NCI-H510A treated with DMSO at 0.1 percent for 48 hours (cell line): ENCODE measurements around the gene NT5DC3.
A peak's percentile ranks its signal among the peaks of the same experiment; 100 is the strongest.

Experiments used
- DNase-seq: peaks from one replicate; lab custom pipeline; 2025; lab: John Stamatoyannopoulos, UW

Gene NT5DC3

DNA sequence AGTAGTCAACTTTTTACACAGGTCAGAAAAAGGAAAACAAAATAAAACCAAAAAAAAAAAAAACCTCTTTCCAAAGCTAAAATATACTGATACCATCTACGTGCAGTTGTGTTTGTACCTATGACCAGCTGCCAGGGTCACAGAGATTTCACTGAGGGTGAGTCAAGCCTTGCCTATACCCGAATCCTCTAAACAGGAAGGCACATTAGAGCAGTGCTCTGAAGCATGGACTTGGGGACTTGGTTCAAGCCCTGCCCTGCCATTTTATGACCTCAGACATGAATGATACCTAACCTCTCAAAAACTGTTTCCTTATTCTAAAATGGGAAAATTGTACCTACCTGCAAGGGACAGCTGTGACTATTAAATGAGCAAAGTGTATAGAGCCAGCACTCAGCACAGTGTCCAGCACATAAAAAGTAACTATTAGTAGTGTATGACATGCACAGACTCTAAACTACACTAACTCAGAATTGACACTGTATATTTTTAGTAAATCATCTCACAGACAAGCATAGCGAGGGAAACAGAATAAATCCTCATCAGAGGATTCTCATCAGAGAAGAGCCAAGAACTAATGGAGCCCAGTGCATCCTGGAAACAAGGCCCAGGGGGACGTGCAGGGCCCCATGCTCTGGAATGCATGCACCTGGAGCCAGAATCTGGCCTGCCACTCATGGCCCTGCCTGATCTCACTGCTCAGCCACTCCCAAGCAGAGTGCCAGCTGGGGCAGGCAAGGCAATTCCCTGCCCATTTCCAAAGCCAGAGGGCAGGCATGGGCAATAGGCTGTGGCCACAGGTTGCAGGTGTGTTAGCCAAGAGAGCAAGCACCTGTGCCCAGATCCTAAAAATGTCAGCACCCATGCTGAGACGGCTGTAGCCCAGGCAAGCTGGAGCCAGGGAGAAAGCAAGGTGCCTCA is 57.0 kb downstream of the NT5DC3 start:
- no peak for DNase-seq

GRCh38 chr12:103782399-103782798 is 58.6 kb downstream of the NT5DC3 start:
- DNase-seq: no peak

DNA sequence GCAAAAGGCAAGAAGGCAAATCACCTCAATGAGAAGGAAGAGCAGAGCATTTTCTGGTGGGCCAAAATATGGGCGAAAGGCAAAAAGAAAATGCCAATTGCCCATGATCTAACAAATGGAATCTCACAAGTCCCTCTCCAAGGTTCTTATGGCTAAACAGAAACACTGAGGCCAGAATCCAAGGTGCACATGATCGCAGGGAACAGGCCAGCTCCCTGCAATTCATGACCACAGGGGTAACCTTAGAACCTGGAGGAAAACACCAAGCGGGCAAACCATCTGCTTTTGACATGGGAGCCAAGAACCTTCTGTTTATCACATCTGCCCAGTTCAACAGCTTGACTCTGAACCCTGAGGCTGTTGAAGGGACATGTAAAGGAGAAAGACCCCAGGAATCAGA is 60.0 kb downstream of the NT5DC3 start:
- no peak for DNase-seq

DNA sequence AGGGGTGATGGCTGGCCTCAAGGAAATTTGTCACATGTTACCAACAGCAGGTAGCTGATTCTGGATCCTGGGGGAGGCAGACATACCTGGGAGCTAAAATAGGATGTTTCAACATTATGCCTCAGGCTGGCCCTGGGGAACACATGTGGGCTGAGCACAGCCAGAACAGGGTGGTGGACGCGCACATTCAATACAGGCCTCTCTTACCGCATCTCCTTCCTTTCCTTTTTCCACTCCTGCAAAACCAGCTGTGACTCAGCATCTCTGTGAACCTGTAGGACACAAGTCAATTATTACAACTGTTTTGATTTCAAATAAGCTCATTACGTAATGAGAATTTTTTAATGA is 61.0 kb downstream of the NT5DC3 start:
- DNase-seq: no peak

GRCh38 chr12:103779410-103780092 is 61.5 kb downstream of the NT5DC3 start:
- peak; percentile 49 for DNase-seq

DNA sequence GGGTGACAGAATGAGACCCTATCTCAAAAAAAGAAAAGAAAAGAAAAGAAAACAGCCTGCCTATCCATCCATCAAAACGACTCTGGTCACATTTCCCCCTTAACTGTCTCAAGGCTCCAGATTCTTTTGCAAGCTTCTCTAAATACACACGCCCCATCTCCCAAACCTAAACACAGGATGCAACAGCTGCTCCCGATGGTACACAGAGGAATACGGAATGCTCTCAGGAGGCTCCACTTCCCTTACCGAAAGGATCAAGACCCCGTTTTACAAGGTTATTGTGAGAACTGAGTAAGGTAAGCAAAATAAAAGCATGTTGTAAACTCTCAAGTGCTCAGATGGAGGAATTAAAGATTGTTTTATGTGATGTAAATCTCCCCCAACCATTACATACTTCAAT is 62.3 kb downstream of the NT5DC3 start:
- DNase-seq: no peak

GRCh38 chr12:103774977-103775560 is 66.0 kb downstream of the NT5DC3 start:
- no peak for DNase-seq

- DNase-seq: no peak
Measured at GRCh38 chr12:103773109-103773910, 67.7 kb downstream of the NT5DC3 start.

DNA sequence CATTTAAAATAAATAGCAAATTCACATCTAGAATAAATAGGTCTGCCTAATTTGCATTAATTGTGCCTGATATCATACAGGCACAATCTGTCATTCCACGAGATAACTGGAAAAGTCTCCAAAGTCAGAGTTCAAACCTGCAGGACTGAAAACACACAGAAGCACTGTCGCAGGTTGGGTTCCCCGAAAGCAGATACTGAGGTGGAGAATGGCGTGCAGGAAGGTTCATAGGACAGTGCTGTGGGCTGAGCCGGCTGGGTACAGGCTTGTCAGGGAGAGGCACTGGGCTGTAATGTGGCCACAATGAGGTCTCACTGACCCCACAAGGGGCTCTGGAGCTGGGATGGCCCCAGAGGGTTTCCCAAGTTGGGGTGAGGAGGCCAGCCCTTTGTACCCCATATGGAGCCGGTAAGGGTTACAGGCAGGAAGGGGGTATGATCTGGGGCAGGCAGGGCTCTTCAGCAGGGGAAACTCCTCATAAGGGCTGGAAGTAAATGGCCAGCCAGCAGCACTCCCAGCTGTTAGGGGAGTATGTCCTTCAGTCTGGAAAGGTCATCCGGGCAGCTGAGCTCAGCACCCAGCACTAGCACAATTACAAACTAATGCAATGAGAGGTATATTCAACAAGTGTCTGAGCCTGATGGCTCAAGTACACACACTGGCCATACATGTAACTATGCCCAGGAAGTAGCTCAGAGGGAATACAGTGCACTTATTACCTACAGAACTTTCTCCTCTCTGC is 68.5 kb downstream of the NT5DC3 start:
- DNase-seq: no peak

DNA sequence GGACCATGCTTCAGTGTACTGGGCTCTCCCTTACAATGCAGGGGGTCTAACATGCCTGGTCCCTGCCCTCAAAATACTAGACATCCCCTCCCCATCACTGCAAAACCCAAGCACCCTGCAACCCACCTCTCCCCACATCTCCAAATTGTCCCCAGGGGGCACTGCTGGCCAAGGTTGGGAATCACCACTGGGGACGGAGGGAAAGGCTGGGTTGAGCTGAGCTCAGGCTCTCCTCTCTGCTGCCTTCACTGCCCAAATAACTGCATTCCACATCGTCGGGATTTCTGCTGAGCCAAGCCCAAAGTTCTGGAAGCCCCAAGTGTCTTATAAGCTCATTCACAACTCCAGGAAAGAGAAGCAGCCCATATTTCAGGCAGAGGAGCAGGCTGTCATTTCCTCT is 69.6 kb downstream of the NT5DC3 start:
- peak; percentile 12 for DNase-seq

GRCh38 chr12:103769240-103769945 is 71.6 kb downstream of the NT5DC3 start:
- peak; percentile 18 for DNase-seq

DNA sequence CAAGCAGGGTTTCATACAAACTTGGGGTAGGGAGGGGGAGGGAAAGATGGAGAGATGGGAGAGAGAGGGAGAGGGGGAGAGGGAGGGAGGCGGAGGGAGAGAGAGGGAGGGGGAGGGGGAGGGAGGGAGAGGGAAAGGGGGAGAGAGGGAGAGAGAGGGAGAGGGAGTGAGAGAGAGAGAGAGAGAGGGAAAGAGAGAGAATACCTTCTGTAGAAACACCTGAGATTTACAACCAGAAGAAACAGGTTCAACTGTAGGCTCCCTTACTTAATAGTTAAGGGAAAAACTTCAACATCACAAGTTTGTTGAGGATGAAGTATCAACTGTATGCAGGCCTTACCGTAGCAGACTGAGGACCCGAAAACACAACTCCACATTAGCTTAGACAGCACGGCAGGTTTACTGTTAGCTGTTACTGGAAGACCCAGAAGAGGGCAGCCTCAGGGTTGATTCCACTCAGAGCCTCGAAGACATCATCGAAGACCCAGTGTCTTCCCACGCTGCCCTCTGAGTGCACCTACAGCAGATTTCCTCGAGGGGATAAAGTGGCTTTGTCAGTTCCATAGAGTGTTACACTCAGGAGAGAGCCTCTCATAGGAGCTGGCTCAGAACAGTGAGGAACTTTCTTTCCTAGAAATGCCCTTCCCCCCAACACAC is 72.4 kb downstream of the NT5DC3 start:
- DNase-seq: no peak

DNA sequence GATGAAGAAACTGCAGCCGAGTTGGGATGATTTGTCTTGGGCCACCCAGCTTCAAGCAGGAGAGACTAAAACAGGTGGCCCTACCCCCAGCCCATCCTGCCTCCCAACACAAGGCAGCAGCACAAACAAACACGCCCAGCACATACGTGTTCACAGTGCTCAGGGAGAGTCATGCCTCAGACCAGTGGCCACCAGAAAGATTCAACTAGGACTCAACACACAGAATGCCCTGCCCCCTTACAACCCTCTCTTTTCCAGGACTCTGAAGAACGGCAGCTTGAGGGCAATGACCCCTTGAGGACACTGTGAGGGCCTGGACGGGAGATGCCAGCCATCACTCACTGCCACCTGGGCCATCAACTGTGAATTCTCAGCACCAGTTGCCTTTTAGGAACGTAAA is 75.0 kb downstream of the NT5DC3 start:
- no peak for DNase-seq

DNA sequence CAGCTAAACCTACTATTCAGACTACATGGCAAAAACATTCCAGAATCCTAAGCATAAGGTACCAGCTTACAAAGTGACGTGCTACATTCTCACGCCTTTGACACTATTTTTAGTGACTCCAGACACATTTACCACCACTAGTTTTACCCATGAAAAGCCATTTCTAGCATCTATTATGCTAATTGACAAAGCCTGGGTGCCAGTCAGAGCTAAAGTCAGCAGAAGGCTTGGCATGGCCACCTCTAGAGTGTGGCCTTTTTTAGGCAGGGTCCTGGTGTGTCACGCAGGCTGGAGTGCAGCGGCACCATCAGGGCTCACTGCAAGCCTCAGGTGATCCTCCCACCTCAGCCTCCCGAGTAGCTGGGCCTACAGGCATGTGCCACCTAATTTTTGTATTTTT is 75.7 kb downstream of the NT5DC3 start:
- no peak for DNase-seq

DNA sequence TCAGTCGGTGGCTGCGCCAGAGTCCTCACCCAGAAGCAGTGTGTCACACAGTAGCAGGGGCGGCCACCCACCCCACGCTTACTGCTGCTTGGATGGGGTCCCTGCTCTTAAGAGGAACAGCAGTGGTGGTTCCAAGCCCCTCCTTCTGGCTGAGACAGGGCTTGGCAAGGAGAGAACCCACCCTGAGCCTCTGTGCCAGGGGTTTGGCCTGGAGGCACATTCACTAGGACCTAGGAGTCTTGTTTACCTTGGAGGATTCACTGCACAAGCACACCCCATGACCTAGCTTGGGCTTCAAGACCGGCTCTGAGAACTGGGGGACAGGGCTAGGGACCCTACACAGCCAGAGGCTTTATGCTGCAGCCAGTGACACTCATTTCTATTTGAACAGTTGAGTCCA is 78.6 kb downstream of the NT5DC3 start:
- no peak for DNase-seq

GRCh38 chr12:103758310-103759089 is 82.5 kb downstream of the NT5DC3 start:
- DNase-seq: no peak

- DNase-seq: no peak
Measured at GRCh38 chr12:103757248-103757647, 83.8 kb downstream of the NT5DC3 start.

- no peak for DNase-seq
Measured at GRCh38 chr12:103756443-103756842, 84.6 kb downstream of the NT5DC3 start.

DNA sequence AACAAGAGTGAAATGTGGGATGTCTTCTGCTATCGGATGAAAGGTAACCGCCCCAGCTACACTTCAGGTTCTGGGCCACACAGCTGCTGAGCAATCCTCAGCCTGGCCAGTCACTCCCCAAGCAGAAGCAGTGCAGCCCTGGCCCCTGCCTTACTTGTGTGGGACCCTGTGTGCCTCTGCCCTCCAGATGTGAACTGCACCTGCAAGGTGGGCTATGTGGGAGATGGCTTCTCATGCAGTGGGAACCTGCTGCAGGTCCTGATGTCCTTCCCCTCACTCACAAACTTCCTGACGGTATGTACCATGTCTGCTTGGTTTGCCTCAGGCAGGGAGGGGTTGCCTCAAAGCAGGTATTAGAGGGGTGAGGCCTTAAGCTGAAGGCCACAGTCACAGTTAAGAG is 85.6 kb downstream of the NT5DC3 start:
- DNase-seq: no peak

DNA sequence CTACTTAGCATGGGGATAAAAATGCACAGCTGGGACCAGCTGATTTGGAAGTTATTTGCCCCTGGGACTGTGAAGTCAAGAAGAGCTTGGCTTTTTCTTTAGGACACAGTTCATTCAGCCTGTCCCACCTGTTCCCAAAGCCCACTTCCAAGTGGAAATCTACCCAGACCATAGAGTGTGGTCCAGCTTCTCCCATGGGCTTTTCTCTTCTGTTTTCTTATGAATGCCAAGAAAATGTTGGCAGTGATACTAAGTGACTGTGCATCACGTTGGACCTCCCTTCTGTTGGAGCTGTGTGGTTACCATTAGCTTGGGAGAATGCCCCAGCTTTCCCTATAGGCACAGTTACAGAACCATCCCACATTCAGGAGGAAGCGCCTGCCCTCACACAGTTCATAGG is 89.4 kb downstream of the NT5DC3 start:
- DNase-seq: no peak
